HepG2 (cell line): ENCODE measurements around the gene CCL22. TPM values are rescaled to one million over a fixed set of nuclear protein-coding genes. Genes with fewer than 3 reads are reported as not detected.

ENCODE experiments used
- CENPBD1 ChIP-seq: sonication (generic); formaldehyde crosslinking; IDR thresholded peaks from 2 replicates; pipeline ENCODE4 v1.8.0; 2022; ENCODE audit warnings: missing genetic modification reagents, low read depth, mild to moderate bottlenecking, borderline replicate concordance
- CREBL2 ChIP-seq: sonication (generic); formaldehyde crosslinking; IDR thresholded peaks from 2 replicates; pipeline ENCODE4 v1.8.1; 2023; ENCODE audit warnings: missing genetic modification reagents, mild to moderate bottlenecking, borderline replicate concordance
- CTCF ChIP-seq: sonication (generic); formaldehyde crosslinking; IDR thresholded peaks from 2 replicates; pipeline ENCODE4 v1.5.0; 2020; ENCODE audit warnings: mild to moderate bottlenecking, missing genetic modification reagents, moderate library complexity
- ELF3 ChIP-seq: IDR thresholded peaks from 2 replicates; pipeline ENCODE4 v1.6.1; 2016; ENCODE audit warnings: missing genetic modification reagents, missing compliant biosample characterization
- GATAD1 ChIP-seq: IDR thresholded peaks from 2 replicates; pipeline ENCODE4 v1.6.1; 2016; ENCODE audit warnings: missing genetic modification reagents, missing compliant biosample characterization
- HNRNPK ChIP-seq: fragments of 200-400 bp; formaldehyde crosslinking; IDR thresholded peaks from 2 replicates; pipeline ENCODE4 v1.6.1; 2018; ENCODE audit warnings: low read length, low read depth, moderate library complexity, mild to moderate bottlenecking; ENCODE audit not compliant: poor library complexity, severe bottlenecking
- MEIS2 ChIP-seq: sonication (generic); formaldehyde crosslinking; IDR thresholded peaks from 2 replicates; pipeline ENCODE4 v1.9.0; 2021; ENCODE audit warnings: mild to moderate bottlenecking, missing genetic modification reagents
- NBN ChIP-seq: fragments of 450-650 bp; conservative IDR thresholded peaks from 2 replicates; pipeline ENCODE4 v1.6.1; 2017
- NFIC ChIP-seq: IDR thresholded peaks from 2 replicates; pipeline ENCODE4 v1.6.1; 2012; ENCODE audit warnings: mild to moderate bottlenecking, low read length, inconsistent platforms
- NFYC ChIP-seq: IDR thresholded peaks from 2 replicates; pipeline ENCODE4 v1.6.1; 2016; ENCODE audit warnings: missing genetic modification reagents, missing compliant biosample characterization
- PHF8 ChIP-seq: sonication (generic); formaldehyde crosslinking; IDR thresholded peaks from 2 replicates; pipeline ENCODE4 v1.5.0; 2020; ENCODE audit warnings: missing genetic modification reagents
- RFX5 ChIP-seq: IDR thresholded peaks from 2 replicates; pipeline ENCODE4 v1.6.1; 2011; ENCODE audit warnings: low read depth, low read length, improper control_type of control experiment
- SKI ChIP-seq: fragments of 450-650 bp; IDR thresholded peaks from one replicate; pipeline ENCODE4 v1.6.1; 2018; ENCODE audit warnings: mild to moderate bottlenecking; ENCODE audit not compliant: partially characterized antibody
- SMAD1 ChIP-seq: sonication (generic); formaldehyde crosslinking; IDR thresholded peaks from 2 replicates; pipeline ENCODE4 v1.4.0; 2020; ENCODE audit warnings: missing genetic modification reagents, low read depth, mild to moderate bottlenecking, borderline replicate concordance
- TEAD3 ChIP-seq: optimal IDR thresholded peaks from 2 replicates; pipeline ENCODE3; 2016; ENCODE audit warnings: borderline replicate concordance
- U2AF2 ChIP-seq: fragments of 200-400 bp; formaldehyde crosslinking; IDR thresholded peaks from 2 replicates; pipeline ENCODE4 v1.6.1; 2017; ENCODE audit warnings: low read depth, mild to moderate bottlenecking, low read length
- ZBTB8A ChIP-seq: sonication (generic); formaldehyde crosslinking; IDR thresholded peaks from 2 replicates; pipeline ENCODE4 v1.4.0; 2020; ENCODE audit warnings: mild to moderate bottlenecking, low read depth, missing genetic modification reagents, borderline replicate concordance
- ZMYM2 ChIP-seq: sonication (generic); formaldehyde crosslinking; IDR thresholded peaks from 2 replicates; pipeline ENCODE4 v1.8.0; 2022; ENCODE audit warnings: mild to moderate bottlenecking, missing genetic modification reagents
- ZNF367 ChIP-seq: sonication (generic); formaldehyde crosslinking; IDR thresholded peaks from 2 replicates; pipeline ENCODE4 v1.4.0; 2020; ENCODE audit warnings: missing genetic modification reagents, borderline replicate concordance
- ZNF446 ChIP-seq: sonication (generic); formaldehyde crosslinking; IDR thresholded peaks from 2 replicates; pipeline ENCODE4 v1.5.0; 2020; ENCODE audit warnings: mild to moderate bottlenecking, missing genetic modification reagents
- ZNF549 ChIP-seq: sonication (generic); formaldehyde crosslinking; IDR thresholded peaks from 2 replicates; pipeline ENCODE4 v1.5.0; 2020; ENCODE audit warnings: missing genetic modification reagents
- ZNF768 ChIP-seq: sonication (generic); formaldehyde crosslinking; IDR thresholded peaks from 2 replicates; pipeline ENCODE4 v1.4.0; 2020; ENCODE audit warnings: missing genetic modification reagents
- ZNF780A ChIP-seq: sonication (generic); formaldehyde crosslinking; IDR thresholded peaks from 2 replicates; pipeline ENCODE4 v1.8.0; 2022; ENCODE audit warnings: mild to moderate bottlenecking, missing genetic modification reagents, moderate library complexity
- ZNF781 ChIP-seq: sonication (generic); formaldehyde crosslinking; IDR thresholded peaks from 2 replicates; pipeline ENCODE4 v1.5.1; 2020; ENCODE audit warnings: borderline replicate concordance, mild to moderate bottlenecking, missing genetic modification reagents; ENCODE audit errors: not compliant biosample characterization
- ZSCAN30 ChIP-seq: sonication (generic); formaldehyde crosslinking; IDR thresholded peaks from 2 replicates; pipeline ENCODE4 v1.5.0; 2020; ENCODE audit warnings: mild to moderate bottlenecking, missing genetic modification reagents
- ZUFSP ChIP-seq: sonication (generic); formaldehyde crosslinking; IDR thresholded peaks from 2 replicates; pipeline ENCODE4 v1.9.0; 2021; ENCODE audit warnings: missing genetic modification reagents, mild to moderate bottlenecking, borderline replicate concordance
- polyA plus RNA-seq, 8 experiments: library from polyadenylated mRNA; depleted of rRNA in 3 of 8; stranded (reverse) in 7 of 8; unstranded in 1 of 8; fragments of >200 nt; fragmentation: Illumina TruSeq in 4 of 8; extraction: Trizol in 4 of 8; gene quantifications; 2 replicates each; pipeline versions ENCODE4 v1.2.1 to v1.2.3, GENCODE V29; 2011 to 2016; ENCODE audit warnings: low read depth in 4 of 8, missing spikeins in 1 of 8, mixed read lengths in 1 of 8; ENCODE audit not compliant: insufficient read depth in 1 of 8
- total RNA-seq, 5 experiments: library from RNA; depleted of rRNA; stranded (reverse); fragments of >200 nt; fragmentation: Illumina TruSeq; extraction: Trizol; gene quantifications; 2 replicates each; pipeline ENCODE4 v1.2.3, GENCODE V29; 2016; ENCODE audit warnings: low read depth in 1 of 5
- TF ChIP-seq, protein P1 (sequence below): sonication (generic); formaldehyde crosslinking; IDR thresholded peaks from 2 replicates; pipeline ENCODE4 v1.5.0; 2020; ENCODE audit warnings: missing genetic modification reagents

Gene CCL22
- total and polyA plus RNA-seq, 2 of the 13 experiments (the other 11 are each of a cell fraction or from before 2014, with no cell fraction given) = not detected

GRCh38 chr16:57373117-57373947 lies 14.7 kb downstream of the CCL22 start (continued):
- TF ChIP-seq, protein P1, sequence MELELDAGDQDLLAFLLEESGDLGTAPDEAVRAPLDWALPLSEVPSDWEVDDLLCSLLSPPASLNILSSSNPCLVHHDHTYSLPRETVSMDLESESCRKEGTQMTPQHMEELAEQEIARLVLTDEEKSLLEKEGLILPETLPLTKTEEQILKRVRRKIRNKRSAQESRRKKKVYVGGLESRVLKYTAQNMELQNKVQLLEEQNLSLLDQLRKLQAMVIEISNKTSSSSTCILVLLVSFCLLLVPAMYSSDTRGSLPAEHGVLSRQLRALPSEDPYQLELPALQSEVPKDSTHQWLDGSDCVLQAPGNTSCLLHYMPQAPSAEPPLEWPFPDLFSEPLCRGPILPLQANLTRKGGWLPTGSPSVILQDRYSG (CRISPR knock-in tag) = no peak
- TF ChIP-seq ZNF367 (CRISPR knock-in tag) = 0 out of 2 replicates have a peak, but pooled peaks have one; percentile 19
- TF ChIP-seq ZNF780A = no peak
- no peak for TF ChIP-seq RFX5
- no peak for TF ChIP-seq ZNF446 (CRISPR knock-in tag)
- TF ChIP-seq SMAD1 (CRISPR knock-in tag) = no peak
- TF ChIP-seq ELF3 = no peak
- TF ChIP-seq SKI = peak; percentile 98
- no peak for TF ChIP-seq ZBTB8A (CRISPR knock-in tag)
- no peak for TF ChIP-seq NBN
- TF ChIP-seq ZNF781 = no peak
- peak; percentile 67 for TF ChIP-seq TEAD3
- peak; percentile 79 for TF ChIP-seq GATAD1
- no peak; the same call in 1 of the 2 replicates for TF ChIP-seq MEIS2 (CRISPR knock-in tag)
- peak; percentile 99 for TF ChIP-seq ZNF768 (CRISPR knock-in tag)
- no peak for TF ChIP-seq NFYC (CRISPR knock-in tag)
- TF ChIP-seq ZNF549 = no peak
- TF ChIP-seq HNRNPK = no peak
- TF ChIP-seq ZUFSP = no peak
- TF ChIP-seq ZSCAN30 (CRISPR knock-in tag) = no peak
- TF ChIP-seq CENPBD1 (CRISPR knock-in tag) = no peak
- no peak for TF ChIP-seq PHF8
- no peak for TF ChIP-seq NFIC
- no peak for TF ChIP-seq U2AF2
- 0 out of 2 replicates have a peak, but pooled peaks have one; percentile 7 for TF ChIP-seq CREBL2
- no peak for TF ChIP-seq ZMYM2
- no peak for TF ChIP-seq CTCF
